ENCODE data around the gene C1QTNF7.

C1QTNF7 gene

GRCh38 chr4:15414551-15415091 is 13.2 kb upstream of the C1QTNF7 start:
- no peak for DNase-seq

- no peak for DNase-seq
Measured at GRCh38 chr4:15416357-15417232, 11.2 kb upstream of the C1QTNF7 start.

GRCh38 chr4:15417233-15417660 is 10.6 kb upstream of the C1QTNF7 start:
- DNase-seq, result no peak

GRCh38 chr4:15418956-15419355 is 8.9 kb upstream of the C1QTNF7 start:
- DNase-seq, result no peak

GRCh38 chr4:15420642-15421041 is 7.2 kb upstream of the C1QTNF7 start:
- DNase-seq, result no peak

- no peak for DNase-seq
Measured at GRCh38 chr4:15423285-15423711, 4.5 kb upstream of the C1QTNF7 start.

GRCh38 chr4:15425520-15425919 is 2.3 kb upstream of the C1QTNF7 start:
- no peak for DNase-seq

GRCh38 chr4:15427161-15427560 is 672 bp upstream of the C1QTNF7 start:
- no peak for DNase-seq

GRCh38 chr4:15428611-15429010 is 778 bp downstream of the C1QTNF7 start:
- DNase-seq, result no peak

GRCh38 chr4:15434091-15434490 is 6.3 kb downstream of the C1QTNF7 start:
- no peak for DNase-seq

- no peak for DNase-seq
Measured at GRCh38 chr4:15434676-15435075, 6.8 kb downstream of the C1QTNF7 start.

- no peak for DNase-seq
Measured at GRCh38 chr4:15436513-15436912, 8.7 kb downstream of the C1QTNF7 start.

GRCh38 chr4:15438939-15439524 is 11.2 kb downstream of the C1QTNF7 start:
- DNase-seq, result no peak

GRCh38 chr4:15443371-15444160 is 15.7 kb downstream of the C1QTNF7 start:
- no peak for DNase-seq

GRCh38 chr4:15444276-15444675 is 16.4 kb downstream of the C1QTNF7 start:
- no peak for DNase-seq

GRCh38 chr4:15444879-15445547 is 17.2 kb downstream of the C1QTNF7 start:
- DNase-seq, result no peak

- no peak for DNase-seq
Measured at GRCh38 chr4:15451181-15451865, 23.5 kb downstream of the C1QTNF7 start.

- no peak for DNase-seq
Measured at GRCh38 chr4:15451866-15452765, 24.3 kb downstream of the C1QTNF7 start.

GRCh38 chr4:15455290-15455689 is 27.5 kb downstream of the C1QTNF7 start:
- no peak for DNase-seq

- DNase-seq, result no peak
Measured at GRCh38 chr4:15457406-15458201, 29.8 kb downstream of the C1QTNF7 start.
